Brain microvascular endothelial cell (primary cell): ENCODE measurements around the gene AHSG.

Source experiments
- DNase-seq: peaks from one replicate; pipeline ENCODE4 v3.0.0-alpha.2; 2020
- H3K27ac ChIP-seq: fragments of 250-450 bp; sonication (Bioruptor Pico); 2 replicates; pipeline ENCODE4 v1.5.1; 2020; ENCODE audit warnings: mild to moderate bottlenecking, moderate library complexity
- H3K27me3 ChIP-seq: fragments of 250-450 bp; sonication (Bioruptor Pico); replicated peaks from 2 replicates; pipeline ENCODE4 v1.5.1; 2020; ENCODE audit warnings: mild to moderate bottlenecking
- H3K36me3 ChIP-seq: fragments of 250-450 bp; sonication (Bioruptor Pico); replicated peaks from 2 replicates; pipeline ENCODE4 v1.5.1; 2020; ENCODE audit warnings: mild to moderate bottlenecking
- H3K4me3 ChIP-seq: 2 replicates; pipeline ENCODE4 v1.5.1; 2011; ENCODE audit warnings: low read depth, mild to moderate bottlenecking, control low read depth, low read length, moderate library complexity
- in situ Hi-C: cut with HindIII; loops from 2 replicates; pipeline ENCODE4 v1.10.0; 2017; ENCODE audit warnings: low sequenced_read_pairs, low pct_ligation_motif_present
- TF ChIP-seq, protein P1 (sequence below): IDR thresholded peaks from 2 replicates; pipeline ENCODE4 v1.5.1; 2011; ENCODE audit warnings: low read depth, mild to moderate bottlenecking, moderate library complexity, low read length, control low read depth, inconsistent platforms; ENCODE audit errors: missing control alignments

AHSG gene

DNA sequence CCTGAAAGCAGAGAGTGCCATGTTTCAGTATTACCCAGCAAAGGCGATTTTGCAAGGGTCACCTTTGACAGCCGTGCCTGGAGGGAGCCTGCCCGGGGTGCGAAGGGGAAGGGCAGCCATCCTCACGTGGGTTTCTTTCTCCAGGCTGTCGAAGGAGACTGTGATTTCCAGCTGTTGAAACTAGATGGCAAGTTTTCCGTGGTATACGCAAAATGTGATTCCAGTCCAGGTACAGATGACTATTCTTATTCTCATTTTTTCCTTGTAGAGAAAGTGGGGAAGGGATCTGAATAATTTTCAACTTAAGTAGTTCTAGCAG is 3.4 kb downstream of the AHSG start:
- no peak overlapping the region for H3K27ac ChIP-seq
- H3K4me3 ChIP-seq = no peak overlapping the region
- in situ Hi-C loops = loop anchor here (25.0 kb wide), 1 partner anchor 196 kb away; the partner anchor contains the start of gene RFC4
- H3K27me3 ChIP-seq = no peaks in the 10 kb centered on the region
- no peak for DNase-seq
- H3K36me3 ChIP-seq = no peaks in the 10 kb centered on the region
- TF ChIP-seq, protein P1, sequence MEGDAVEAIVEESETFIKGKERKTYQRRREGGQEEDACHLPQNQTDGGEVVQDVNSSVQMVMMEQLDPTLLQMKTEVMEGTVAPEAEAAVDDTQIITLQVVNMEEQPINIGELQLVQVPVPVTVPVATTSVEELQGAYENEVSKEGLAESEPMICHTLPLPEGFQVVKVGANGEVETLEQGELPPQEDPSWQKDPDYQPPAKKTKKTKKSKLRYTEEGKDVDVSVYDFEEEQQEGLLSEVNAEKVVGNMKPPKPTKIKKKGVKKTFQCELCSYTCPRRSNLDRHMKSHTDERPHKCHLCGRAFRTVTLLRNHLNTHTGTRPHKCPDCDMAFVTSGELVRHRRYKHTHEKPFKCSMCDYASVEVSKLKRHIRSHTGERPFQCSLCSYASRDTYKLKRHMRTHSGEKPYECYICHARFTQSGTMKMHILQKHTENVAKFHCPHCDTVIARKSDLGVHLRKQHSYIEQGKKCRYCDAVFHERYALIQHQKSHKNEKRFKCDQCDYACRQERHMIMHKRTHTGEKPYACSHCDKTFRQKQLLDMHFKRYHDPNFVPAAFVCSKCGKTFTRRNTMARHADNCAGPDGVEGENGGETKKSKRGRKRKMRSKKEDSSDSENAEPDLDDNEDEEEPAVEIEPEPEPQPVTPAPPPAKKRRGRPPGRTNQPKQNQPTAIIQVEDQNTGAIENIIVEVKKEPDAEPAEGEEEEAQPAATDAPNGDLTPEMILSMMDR = no peak

DNA sequence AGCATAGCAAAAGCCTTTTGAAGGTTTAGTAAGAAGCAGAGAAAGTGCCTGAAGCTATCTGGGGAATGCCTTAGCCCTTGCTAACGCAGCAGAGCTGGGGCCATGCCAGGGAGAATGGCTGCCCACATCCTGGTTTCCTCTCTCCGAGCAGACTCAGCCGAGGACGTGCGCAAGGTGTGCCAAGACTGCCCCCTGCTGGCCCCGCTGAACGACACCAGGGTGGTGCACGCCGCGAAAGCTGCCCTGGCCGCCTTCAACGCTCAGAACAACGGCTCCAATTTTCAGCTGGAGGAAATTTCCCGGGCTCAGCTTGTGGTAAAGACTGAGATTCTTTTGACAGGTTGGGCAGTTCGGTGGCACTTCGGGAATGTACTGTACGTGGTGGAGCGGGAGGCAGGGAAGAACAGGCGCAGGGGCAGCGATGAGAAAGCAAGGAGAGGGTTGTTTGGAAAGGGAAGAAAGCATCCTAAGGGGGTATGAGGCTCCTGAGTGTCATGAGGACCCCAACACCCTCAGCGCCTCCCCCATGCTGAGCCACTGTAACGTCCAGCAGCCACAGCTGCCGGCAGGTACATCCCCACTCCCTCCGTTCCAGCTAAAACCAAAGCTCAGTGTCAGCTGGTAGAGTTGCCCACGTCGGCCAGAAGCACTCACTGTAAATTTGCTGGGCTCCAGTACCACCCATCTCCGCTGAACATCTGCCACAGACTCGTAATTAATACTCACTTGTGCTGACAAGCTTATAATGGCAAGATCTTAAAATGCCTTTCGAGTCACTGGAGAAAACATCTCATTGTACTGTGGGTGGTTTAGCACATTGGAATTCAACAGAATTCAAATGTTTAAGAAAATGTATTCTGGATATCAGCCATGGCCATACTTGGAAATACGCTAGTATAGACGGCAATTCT is 4.4 kb downstream of the AHSG start:
- in situ Hi-C loops = loop anchor here (25.0 kb wide), 1 partner anchor 195 kb away; the partner anchor contains the start of gene RFC4
- Histone ChIP-seq H3K4me3 (peak overlapping the region; percentile 15), H3K27me3 (no peaks in the 10 kb centered on the region), H3K27ac (no peak overlapping the region), H3K36me3 (no peaks in the 10 kb centered on the region)
- DNase-seq = peak; percentile 93
- TF ChIP-seq, protein P1 = peak; percentile 98

DNA sequence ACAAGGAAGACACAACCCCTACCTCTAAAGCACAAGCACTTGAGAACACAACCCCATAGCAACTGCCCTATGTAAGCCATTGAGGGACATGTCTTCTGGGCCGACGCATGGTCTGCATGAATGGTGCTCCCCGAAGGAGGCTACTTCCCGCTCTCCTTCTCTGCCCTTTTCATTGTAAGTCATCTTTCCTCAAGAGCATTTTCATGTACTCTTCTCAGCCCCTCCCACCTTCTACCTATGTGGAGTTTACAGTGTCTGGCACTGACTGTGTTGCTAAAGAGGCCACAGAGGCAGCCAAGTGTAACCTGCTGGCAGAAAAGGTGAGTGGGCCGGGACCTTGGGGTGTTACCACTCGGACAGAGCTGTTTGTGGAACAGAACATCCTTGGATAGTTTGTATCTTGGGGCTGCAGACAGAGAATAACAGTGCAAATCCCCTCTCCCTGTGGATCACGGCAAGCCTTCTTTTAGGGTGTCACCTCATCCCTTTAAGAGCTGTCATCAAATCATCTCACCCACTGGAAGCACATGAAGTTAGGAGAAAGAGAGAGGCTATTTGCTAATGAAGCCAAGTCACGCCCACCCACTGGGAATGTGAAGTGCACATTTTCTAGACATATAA is 5.6 kb downstream of the AHSG start:
- TF ChIP-seq, protein P1 = no peak
- H3K4me3 ChIP-seq = no peak overlapping the region
- no peaks in the 10 kb centered on the region for H3K27me3 ChIP-seq
- in situ Hi-C loops = loop anchor here (25.0 kb wide), 1 partner anchor 194 kb away; the partner anchor contains the start of gene RFC4
- no peak overlapping the region for H3K27ac ChIP-seq
- no peak for DNase-seq
- no peaks in the 10 kb centered on the region for H3K36me3 ChIP-seq

DNA sequence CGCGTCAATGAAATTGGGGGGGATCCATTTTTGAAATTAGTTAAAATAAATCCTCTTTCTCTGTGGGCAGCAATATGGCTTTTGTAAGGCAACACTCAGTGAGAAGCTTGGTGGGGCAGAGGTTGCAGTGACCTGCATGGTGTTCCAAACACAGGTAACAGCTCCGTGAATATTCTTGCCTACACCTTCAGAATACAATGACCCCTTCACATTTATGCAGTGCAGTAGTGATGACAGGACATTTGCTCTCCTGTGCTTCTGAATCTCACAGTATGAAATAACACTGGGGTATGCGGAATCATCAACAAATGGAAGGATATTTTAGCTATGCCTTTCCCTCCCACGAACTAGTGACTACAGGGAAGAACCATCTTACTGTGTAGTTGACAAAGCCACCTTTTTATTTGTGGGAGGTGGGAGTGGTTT is 6.9 kb downstream of the AHSG start:
- DNase-seq = no peak
- Histone ChIP-seq H3K27me3 (no peaks in the 10 kb centered on the region), H3K27ac (no peak overlapping the region), H3K36me3 (no peaks in the 10 kb centered on the region), H3K4me3 (no peak overlapping the region)
- TF ChIP-seq, protein P1 = no peak
- in situ Hi-C loops = loop anchor here (25.0 kb wide), 1 partner anchor 193 kb away; the partner anchor contains the start of gene RFC4

DNA sequence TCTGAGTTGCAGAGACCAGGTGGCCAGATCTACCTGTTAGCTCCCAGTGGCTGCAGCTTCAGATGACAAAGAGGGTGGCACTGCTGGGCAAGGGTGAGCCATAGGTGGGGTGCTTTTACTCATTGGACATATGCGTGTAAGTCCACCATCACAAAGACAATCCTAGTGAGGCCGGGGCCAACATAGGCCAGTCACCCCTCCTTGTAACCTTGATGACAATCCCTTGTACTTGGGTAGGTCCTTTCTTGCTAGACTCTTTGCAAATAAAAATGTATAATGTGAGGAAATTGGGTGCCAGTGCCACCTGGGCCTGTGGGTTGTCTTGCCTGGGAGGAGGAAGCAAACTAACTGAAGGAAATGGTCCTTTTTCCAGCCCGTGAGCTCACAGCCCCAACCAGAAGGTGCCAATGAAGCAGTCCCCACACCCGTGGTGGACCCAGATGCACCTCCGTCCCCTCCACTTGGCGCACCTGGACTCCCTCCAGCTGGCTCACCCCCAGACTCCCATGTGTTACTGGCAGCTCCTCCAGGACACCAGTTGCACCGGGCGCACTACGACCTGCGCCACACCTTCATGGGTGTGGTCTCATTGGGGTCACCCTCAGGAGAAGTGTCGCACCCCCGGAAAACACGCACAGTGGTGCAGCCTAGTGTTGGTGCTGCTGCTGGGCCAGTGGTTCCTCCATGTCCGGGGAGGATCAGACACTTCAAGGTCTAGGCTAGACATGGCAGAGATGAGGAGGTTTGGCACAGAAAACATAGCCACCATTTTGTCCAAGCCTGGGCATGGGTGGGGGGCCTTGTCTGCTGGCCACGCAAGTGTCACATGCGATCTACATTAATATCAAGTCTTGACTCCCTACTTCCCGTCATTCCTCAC is 7.6 kb downstream of the AHSG start:
- no peak for DNase-seq
- Histone ChIP-seq H3K4me3 (no peak overlapping the region), H3K27ac (no peak overlapping the region), H3K27me3 (no peaks in the 10 kb centered on the region), H3K36me3 (no peaks in the 10 kb centered on the region)
- TF ChIP-seq, protein P1 = no peak
- in situ Hi-C loops = loop anchor here (25.0 kb wide), 1 partner anchor 192 kb away; the partner anchor contains the start of gene RFC4
